HG03460 (cell line): ENCODE measurements around the gene ARHGAP25.

Source experiments
- ATAC-seq: cut with Tn5 transposase; IDR thresholded peaks from one replicate; pipeline ENCODE4 v1.9.1; 2021; ENCODE audit not compliant: unreplicated experiment

Gene ARHGAP25

GRCh38 chr2:68734688-68735525, at the start of gene ARHGAP25:
Gene ARHGAP25, plus strand, starts transcription at chr2:68734811. Its CDS starts 389 bp downstream, at chr2:68735200.
- ATAC-seq = peak; percentile 58

DNA sequence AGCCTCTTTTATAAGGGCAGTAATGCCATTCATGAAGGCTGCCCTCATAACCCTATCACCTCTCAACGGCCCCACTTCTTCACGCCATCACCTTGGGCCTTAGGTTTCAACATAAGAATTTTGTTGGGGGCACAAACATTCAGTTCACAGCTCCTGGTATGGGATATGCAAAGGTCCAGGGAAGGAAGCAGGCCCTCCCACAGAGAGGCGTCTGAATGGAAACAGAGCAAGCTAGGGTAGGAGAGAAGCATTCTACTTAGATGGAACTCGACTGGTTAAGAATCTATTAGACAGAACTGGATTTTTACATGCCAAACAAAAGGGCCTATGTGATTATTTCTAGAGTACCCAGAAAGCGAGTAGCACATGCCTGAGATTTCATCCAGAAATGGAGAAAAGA, 48.4 kb upstream of the ARHGAP25 start:
- no peak for ATAC-seq

- ATAC-seq = no peak
These were observed 47.6 kb upstream of the ARHGAP25 start for GRCh38 chr2:68687018-68687417.

DNA sequence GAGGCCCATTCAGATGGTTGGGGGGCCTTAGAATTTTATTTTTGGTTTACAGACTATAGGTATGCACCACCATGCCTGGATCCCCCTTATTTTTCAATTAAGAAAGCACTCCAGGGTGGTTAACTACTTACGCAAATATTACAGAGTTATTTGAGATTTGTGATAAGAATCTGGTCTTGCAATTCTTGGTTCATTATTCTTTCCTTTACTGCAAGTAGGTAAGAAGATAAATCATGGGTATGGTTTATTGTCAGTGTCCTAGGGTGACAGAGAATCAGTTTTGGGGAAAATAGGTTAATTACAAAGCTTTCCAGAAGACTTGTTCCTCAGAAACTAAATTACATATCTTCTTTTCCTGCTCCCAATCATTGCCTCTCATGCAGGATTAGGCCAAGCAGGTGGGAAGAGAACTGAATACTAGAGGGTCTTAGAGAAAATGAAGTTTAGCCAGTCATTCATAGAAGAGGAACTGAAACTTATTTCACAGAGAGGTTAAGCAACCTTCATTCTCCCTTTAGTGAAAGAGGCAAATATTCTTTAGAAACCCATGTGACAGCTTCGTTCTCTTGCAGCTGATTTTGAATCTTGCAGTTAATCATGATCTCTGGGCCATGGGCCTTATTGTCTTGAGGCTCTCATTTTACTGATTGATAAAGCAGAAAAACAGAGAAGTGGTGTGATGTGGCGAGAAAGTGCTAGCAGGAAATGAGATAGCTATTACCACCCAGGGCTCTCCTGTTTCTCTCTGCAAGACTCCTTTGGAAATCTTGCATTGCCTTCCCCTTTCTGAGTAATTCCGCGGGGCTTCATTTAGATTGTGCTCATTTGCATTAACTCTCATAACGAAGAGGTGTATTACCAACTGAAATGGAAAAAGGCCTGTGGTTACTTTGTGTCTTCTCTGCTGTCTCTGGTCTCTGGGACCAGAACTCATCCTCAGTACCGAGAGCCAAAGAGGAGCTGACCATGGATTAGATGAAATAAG, 44.8 kb upstream of the ARHGAP25 start:
- ATAC-seq = peak; percentile 91

DNA sequence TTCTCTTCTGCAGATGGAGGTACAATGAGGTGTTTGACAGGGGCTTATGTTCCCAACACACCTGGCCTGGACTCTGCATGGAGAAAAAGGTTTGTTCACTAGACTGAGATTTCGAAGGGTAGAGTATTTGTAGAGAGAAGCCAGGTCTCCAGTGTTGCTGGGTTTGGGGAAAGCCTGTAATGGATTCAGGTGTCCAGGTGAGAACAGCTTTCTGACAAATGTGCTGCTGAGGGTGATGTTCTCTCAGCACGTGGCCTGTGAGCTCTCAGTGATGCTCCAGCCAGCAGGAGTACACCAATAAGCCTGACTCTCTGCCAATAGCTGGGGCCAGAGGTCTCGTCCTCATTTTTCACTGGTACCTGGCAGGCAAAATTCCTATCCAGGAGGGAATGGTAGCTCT, 43.8 kb upstream of the ARHGAP25 start:
- ATAC-seq = no peak

- ATAC-seq = no peak
These were observed 42.1 kb upstream of the ARHGAP25 start for GRCh38 chr2:68692511-68692910.

DNA sequence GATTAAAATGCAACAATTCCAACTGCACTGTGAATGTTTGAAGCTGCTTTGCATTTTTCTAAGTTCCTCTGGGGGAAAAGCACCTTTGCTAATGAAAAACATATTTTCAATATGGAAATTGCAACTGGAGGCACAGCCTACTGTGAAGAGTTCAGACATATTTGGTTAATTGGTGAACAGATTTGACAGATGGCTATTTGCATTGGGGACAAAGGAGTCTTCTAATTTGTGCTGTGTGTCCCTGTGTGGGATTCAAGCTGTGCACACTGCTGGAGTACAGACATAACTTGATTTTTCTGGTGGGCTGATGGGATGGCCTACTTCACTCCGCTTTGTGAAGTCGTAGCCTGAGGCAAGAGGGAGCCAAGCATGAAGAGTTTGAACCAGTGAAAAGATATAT, 40.7 kb upstream of the ARHGAP25 start:
- ATAC-seq = no peak

DNA sequence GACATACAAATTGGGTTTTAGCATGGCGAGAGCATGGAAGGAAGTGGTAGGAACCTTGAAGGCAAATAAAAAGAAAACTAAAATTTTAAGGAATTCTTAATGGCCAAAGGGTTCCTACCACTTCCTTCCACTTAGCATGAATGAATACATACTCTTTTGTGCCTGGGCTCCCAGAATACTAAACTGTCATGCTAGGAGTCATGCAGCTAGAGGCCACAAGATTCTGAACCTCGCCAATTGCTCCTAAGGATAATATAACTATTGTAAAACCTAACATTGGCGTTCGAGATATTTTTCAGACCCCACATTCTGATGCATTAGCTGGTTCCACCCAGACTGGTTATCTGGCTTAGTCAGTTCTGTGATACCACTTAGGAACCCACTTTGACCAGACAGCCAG, 38.6 kb upstream of the ARHGAP25 start:
- no peak for ATAC-seq

- no peak for ATAC-seq
These were observed 38.1 kb upstream of the ARHGAP25 start for GRCh38 chr2:68696554-68696953.

- no peak for ATAC-seq
These were observed 35.8 kb upstream of the ARHGAP25 start for GRCh38 chr2:68698567-68699377.

DNA sequence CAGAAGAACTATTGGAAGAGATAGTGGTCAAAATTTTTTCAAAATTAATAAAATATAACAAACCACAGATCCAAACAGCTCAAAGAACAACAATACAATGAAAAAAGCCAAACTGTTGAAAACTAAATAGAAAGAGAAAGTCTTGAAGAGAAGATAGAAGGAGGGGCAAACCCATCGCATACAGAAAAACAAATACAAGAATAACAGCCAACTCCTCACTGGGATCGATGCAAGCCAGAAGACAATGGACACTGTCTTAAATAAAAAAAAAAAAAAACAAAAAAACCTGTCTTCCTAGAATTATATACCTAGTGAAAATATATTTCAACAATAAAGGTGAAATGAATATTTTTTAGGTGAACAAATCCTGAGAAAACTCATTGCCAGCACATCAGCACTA, 34.1 kb upstream of the ARHGAP25 start:
- ATAC-seq = no peak

GRCh38 chr2:68706637-68707036, 28.0 kb upstream of the ARHGAP25 start:
- ATAC-seq = no peak

GRCh38 chr2:68708629-68709028, 26.0 kb upstream of the ARHGAP25 start:
- no peak for ATAC-seq

DNA sequence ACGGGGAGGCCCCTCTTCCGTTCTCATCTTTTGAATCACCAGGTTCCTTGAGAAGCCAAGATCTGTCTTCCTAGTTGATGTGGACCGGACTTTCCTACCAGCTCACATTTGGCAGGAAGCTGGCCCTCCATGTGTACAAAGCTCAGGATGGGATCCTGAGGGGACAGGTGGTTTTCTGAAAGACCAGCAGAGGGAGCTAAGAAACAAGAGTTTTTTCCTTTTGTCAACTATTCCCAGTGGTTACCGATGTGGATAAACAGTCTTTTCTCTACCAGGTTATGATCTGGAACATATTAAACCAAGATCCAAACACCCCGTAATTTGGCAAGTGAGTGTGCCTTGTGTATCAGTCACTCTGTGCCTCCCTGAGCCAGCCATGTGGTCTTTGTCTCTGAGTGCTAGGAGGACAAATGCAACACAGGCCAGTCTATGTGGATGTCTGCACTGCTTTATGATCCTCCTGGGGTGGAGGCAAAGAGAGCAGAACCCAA, 25.1 kb upstream of the ARHGAP25 start:
- ATAC-seq = peak; percentile 50

GRCh38 chr2:68710336-68710735, 24.3 kb upstream of the ARHGAP25 start:
- ATAC-seq = no peak

DNA sequence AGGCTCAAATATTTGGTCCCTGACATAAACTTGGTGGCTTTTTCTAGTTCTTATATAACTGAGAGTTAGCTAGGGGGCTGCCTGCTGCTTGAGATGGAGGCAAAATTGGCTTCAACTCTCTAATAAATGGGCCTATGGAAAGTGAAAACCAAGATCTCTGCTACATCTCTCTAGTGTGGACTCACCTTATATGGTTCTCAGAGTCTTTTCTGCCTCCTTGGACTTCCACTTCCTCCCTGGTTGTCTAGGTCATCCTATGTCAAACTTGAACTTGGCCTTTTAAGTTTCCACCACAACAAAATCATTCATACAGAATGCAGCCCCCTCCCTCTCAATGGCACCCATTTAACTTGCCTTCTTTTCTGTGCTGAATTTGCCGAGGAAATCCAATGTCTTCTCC, 23.9 kb upstream of the ARHGAP25 start:
- ATAC-seq = no peak

- ATAC-seq = peak; percentile 89
These were observed 19.7 kb upstream of the ARHGAP25 start for GRCh38 chr2:68714866-68715265.

DNA sequence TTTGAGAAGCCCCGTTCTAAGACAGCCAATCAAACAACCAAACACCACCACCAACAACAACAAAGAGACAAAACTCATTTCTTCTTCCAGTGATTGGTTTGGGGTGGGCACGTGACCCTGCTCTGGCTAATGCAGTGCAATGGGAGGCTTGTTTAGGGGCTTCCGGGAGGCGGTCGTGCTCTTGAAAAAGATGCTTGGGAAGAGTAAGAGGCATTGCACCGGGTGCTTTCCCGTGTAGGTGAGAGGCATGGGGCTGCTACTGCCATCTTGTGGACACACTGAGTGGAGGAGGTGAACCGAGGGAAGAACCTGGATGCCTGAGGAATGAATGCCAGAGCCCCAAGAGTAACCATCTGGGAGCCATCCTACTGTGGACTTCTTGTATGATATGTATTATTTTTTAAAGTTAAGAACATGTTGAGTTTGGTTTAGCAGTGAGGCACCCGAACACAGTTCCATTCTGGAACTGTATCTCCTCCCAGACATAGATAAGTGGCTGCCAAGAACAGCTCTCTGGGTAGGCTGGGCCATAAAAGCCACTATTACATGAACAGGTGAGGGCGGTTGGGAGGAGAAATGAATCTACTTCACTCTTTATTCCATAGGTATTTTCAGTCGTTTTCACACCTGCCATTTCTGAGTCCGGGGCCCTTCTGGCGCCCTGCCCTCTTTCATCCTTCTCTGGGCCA, 19.1 kb upstream of the ARHGAP25 start:
- ATAC-seq = peak; percentile 29

- ATAC-seq = no peak
These were observed 17.9 kb upstream of the ARHGAP25 start for GRCh38 chr2:68716604-68717304.

DNA sequence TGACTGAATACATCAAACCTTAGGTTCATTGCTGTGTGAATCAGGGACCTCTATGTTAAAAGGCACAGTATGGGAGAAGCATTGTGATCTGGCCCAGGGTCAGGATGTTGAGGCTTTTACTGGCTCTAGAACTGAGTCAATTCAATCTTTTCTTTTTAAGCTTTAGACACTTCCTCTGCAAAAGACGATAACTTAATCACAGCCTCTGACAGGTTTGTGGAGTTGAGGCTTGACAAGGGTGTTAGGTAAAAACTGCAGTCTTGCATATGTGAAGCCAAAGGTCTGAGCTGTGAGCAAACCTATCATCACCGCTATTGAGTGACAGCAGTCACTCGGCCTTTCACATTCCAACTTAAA, 17.3 kb upstream of the ARHGAP25 start:
- no peak for ATAC-seq
